GM18867 (cell line): ENCODE data around the gene MECR.
"Not testable (repeated sequence)": the region's sequence is repeated elsewhere in the genome, so short reads cannot be mapped to it uniquely, and the experiment has no call there.

Source experiments
- ATAC-seq: cut with Tn5 transposase; IDR thresholded peaks from one replicate; pipeline ENCODE4 v1.9.1; 2021; ENCODE audit warnings: mild to moderate bottlenecking, moderate library complexity; ENCODE audit not compliant: unreplicated experiment

MECR gene

DNA sequence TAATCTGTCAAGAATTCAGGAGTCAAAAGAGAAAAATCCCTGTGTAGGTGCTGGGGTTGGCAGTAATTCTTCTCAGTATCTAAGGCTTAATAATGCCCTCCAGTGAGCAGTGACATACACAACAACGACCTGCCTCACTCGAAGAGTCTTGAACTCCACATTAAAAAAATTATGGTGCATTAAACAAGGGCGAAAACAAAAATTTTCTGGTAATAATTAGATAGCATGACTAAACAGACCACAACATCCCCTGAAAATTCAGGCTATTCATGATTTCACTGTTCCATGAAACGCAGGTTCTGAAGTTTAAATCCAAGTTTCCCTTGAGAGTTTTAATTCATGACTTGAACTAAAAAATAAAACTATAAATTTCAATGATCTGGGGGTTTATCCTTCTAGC, 54.2 kb downstream of the MECR start:
- ATAC-seq = no peak

DNA sequence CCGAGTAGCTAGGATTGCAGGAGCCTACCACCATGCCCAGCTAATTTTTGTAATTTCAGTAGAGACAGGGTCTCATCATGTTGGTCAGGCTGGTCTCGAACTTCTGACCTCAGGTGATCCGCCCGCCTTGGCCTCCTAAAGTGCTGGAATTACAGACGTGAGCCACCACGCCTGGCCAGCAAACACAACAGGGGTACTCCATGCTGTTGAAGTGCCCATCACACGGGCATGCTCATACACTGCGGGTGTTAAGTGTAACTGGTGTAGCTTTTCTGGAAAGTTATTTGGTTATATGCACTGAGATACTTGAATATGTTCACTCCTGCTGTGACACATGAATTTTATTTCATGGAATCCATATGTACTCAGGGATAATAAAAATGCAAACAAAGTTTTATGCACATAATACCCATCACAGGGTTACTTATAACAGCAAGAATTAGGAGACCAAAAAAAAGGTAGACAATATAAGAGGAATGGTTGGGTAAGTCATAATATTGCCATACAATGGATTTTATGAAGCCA, 58.3 kb downstream of the MECR start:
- no peak for ATAC-seq

DNA sequence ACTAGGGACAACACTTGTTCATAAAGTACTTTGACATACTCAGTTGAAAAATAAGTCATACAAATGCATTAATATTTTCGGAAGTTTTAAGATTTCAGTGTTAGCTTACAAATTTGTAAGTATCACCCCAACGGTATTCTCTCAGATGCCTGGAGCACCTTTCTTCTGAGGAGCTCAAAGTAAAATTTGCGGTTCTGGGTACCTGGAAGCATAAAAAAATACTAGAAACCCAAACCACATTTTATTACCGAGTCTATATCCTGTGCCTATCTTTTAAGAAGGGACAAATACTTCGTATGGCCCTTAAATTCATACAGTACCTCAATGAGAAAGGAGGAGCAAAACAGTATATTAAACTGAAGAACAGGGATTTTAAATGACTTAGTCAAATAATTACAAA, 59.2 kb downstream of the MECR start:
- ATAC-seq = no peak

DNA sequence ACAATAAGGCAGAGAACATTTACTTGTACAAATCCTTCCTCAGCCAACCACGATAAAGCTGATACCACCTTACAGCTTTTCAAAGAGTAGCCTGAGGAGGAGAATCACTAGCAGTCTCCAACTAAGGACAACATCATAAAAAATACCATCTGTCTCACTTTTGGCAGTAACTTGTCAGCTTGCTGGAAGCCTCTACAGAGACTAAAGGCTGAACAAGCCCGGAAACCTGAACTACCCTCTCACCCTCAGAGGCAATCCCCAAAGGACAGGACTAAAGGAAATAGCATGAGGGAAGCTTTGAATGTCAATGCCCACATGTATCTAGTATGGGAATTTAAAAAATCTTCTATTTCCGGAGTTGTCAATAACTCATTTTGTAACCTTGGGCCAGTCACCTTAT, 59.6 kb downstream of the MECR start:
- ATAC-seq = no peak

DNA sequence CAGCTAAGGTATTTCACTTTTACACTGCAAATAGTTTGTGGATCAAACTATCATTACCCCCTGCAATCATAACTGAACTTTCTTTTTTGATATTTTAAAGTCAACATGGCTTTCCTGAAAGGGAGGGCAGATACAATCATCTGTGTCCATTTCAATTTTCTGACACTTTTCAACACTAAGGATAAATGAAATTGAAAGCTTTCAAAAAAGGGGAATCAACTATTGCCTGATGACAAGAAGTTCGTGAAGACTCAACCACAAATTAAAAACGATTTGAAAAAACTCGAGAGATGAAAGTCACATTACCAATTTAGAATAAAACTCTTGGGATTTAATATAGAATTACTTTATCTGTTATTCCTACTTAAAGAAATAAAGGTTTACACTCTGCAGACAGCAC, 60.8 kb downstream of the MECR start:
- no peak for ATAC-seq

DNA sequence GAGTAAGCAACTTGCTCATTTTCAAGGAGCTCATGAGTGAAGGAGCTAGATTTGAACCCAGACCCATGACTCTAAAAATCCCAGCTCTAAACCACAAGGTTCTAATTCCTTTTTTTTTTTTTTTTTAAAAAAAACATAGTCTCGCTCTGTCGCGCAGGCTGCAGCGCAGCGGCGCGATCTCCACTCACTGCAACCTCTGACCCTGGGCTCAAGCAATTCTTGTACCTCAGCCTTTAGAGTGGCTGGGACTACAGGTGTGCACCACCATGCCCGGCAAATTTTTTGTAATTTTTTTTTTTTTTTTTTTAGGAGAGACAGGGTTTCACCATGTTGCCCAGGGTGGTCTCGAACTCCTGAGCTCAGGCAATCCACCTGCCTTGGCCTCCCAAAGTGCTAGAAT, 62.8 kb downstream of the MECR start:
- no peak for ATAC-seq

DNA sequence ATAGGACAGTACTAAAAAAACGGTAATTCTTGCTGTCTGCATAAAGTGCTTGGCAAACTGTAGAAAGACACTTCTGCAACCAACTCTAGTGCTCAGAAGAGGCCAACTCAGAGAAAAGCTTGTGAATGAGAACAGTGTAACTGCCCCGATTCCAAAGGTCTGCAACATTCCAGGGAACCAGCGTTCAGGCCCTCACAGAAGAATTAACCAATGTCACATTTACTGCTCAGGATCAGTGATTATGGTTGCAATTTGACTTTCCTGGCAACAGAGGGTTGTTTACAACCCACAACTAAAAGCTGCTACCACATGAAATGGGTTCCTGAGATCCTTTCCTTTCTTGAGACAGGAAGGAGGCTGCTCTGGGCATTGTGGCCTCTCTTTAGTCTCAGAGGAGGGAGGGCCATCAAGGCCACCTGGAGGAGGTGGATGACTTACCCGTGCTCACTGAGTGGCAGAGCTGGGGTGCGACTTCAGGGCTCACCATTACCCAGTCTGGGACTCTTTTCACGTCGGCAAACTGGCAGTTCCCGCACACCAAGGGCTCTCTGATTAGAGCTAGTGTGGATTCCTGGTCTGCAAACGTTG, 64.3 kb downstream of the MECR start:
- ATAC-seq = no peak

DNA sequence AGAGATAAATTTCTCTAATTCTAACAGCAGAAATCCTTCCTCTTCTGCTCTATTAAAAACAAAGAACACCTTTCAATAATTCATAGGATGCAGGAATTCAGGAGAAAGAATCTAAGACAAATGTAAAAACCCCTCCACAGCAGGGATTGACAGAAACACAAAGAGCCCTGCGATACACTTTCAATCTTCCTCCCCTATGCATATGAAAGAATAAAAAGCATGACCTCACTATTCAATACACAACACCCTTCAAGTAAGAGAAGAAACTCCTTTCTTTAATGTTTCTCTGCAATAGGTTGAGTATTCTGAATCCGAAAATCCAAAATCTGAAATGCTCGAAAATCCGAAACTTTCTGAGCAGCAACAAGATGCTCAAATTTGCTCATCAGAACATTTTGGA, 66.1 kb downstream of the MECR start:
- ATAC-seq = no peak

DNA sequence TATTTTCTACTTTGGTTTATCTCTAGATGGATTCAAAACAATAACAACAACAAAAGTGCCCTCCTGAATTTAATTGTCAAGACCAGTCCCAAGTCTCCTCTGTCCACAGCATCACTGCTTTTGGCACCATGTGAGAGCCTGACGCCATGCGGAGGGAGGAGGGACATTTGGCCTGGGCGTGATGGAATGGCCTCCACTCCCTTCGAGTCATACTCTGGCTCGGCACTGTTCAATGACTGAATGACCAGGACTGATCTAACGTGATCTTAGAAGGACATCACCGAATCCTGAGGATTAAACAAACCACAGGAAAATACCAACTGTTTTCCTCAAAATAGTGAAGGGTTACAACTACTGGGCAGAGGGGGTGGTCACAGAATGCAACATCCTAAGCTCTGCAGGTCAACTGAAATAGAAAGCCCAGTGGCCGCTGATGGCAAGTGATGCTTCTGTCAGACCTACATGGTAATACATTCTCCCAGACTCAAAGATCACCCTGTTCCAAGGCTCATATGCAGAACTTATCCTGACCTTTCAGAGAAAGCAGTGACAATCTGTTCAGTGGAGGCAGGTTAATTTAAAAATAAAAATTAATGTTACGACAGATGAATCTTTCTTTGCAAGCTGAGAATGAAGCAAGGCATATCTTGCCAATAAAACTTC, 68.1 kb downstream of the MECR start:
- ATAC-seq = no peak

DNA sequence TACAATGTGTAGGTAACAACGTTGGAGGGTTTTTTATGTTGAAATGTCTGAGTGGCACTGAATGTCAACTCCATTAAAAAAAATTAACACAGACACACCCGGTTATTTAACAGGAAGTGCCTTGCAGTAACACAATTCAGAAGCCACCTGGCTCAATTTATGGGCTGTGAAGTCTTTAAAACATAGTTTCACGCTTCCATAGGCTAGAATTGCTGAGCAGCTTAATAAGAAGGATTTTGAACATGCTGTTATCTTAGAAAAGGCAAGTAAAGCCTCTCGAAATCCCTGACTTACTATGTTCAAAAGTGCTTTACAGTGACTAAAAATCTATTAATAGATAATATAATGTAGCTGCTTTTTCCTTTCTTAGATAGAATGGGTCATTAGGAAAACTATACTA, 68.7 kb downstream of the MECR start:
- ATAC-seq = no peak

DNA sequence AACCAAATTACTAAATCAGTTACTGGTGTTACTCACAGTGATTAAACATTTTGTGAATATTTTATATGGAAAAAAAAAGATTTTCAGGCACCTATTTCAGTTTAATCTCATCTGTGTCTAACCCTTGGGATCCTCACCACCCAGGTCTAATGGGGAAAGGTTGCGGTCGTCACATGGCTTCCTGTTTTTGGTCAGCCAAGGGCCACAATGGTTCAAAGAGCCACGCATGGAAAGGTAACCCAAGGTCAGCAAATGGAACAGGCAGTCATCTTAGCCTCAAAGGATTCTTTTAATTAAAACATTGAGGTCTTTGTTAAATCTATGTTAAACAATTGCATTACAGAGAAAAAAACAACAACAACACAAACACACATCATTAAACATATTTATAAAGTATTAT, 71.0 kb downstream of the MECR start:
- ATAC-seq = no peak

DNA sequence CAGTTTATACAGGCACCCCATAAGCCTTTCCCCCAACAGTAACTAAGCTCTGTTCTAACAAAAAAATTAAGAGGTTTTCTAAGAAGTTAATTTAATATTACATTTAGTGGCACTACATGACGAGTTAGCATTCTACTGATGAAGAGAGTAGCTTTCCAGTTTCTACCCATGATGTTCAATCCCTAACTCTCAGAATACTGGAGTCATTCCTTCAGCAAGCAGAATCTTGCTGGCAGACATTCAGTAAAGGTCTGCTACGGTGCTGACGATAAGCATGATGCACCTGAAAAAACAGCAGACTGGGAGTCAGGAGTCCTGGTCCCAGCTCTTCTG, 73.5 kb downstream of the MECR start:
- no peak for ATAC-seq

DNA sequence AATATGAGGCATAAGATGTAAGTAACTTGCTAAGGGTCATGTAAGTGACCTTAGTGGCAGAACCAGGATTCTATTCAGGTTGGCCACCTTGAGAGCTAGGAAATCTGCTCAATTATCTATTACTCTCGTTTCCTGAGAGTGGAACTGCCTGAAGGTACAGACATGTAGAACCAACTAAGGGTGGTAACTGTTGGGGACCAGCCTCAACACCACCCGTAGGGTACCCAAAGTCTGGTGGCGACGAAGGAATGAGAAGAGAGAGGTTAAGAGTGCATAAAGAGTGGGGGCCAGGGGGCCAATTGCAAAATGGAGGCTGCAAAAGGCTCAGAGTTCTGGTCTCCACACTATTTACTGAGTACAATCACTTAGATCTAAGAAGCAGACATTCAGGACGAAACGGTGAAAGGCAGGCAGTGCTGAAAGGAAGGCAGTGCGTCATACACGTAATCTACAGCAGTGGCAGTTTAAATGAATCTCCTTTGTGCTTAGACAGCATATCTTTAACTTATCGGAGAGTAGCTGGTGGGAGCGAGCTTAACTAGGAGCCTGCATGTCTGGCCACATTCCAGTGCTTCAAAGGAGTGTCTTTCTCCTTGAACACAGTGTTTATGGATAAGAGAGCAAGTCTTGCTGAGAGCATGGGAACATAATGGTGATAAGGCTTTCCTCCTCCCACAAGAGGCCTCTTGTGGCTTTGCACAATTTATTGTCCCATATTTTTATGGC, 74.0 kb downstream of the MECR start:
- ATAC-seq = no peak

DNA sequence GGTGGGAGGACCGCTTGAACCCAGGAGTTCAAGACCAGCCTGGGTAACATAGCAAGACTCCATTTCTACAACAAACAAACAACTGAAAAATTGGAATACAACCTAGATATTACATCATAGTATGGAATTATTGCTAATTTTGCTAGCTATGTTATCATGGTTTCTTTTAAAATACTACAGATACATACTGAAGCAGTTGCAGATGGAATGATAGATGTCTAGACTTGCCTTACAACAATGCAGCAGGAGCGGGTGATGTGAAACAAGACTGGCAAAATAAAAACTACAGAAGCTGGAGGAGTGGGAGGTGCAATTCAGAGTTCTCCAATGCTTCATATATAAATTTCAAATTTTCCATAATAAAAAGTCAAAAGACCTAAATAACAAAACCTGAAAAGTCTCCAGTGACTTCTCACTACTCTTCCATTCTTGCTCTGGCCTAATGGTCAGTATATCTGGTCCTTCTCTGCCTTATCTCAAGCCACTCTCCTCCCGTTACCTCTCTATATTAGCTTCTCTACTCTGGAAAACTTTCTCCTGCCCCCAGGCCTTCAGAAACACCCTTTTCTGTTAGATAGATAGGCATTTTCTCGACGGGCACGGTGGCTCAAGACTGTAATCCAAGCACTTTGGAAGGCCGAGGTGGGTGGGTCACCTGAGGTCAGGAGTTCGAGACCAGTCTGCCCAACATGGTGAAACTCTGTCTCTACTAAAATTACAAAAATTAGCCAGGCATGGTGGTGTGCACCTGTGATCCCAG, 78.5 kb downstream of the MECR start:
- no peak for ATAC-seq

DNA sequence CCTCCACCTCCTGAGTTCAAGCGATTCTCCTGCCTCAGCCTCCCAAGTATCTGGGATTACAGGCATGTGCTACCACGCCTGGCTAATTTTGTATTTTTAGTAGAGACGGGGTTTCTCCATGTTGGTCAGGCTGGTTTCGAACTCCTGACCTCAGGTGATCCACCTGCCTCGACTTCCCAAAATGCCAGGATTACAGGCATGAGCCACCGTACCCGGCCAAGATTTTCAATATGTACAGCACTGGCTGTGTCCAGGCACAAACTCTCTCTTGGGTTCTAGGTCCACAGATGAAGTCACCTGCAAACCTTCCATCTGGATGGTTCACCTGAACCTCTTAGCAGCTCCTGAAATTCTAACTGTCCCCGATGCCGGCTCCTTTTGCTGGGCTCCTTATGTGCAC, 80.4 kb downstream of the MECR start:
- not testable (repeated sequence) for ATAC-seq

DNA sequence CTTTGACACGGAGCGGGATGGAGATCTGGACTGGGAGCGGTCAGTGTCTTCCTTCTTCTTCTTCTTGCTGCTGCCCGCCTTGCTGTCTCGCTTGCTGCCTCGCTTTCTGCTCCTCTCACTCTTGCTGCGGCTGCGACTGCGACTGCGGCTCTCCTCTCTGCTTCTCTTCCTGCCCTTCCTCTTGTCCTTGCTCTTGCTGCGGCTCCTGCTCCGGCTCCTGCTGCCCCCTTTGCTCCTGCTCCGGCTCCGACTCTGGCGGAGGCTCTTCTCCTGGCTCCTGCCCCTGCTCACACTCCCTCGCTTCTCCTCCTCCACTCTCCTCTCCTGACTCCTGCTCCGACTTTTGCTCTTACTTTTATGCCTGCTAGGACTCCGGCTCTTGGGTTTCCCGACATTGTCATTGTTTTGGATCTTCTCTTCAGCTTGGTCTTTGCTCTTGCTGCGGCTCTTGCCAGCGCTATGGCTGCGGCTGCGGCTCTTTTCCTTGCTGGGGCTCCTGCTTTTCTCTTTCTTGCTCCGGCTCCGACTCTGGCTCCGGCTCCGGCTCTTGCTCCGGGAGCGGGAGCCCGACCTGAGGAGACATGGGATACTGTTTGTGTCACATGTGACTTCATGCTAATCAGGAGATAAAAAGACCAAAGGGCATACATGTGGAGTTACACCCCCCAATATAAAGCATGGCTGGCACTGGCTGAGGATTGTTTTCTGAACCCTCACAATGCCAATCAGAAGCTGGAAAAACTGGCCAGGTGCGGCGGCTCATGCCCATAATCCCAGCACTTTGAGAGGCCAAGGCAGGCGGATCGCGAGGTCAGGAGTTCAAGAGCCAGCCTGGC, 81.9 kb downstream of the MECR start:
- no peak for ATAC-seq

DNA sequence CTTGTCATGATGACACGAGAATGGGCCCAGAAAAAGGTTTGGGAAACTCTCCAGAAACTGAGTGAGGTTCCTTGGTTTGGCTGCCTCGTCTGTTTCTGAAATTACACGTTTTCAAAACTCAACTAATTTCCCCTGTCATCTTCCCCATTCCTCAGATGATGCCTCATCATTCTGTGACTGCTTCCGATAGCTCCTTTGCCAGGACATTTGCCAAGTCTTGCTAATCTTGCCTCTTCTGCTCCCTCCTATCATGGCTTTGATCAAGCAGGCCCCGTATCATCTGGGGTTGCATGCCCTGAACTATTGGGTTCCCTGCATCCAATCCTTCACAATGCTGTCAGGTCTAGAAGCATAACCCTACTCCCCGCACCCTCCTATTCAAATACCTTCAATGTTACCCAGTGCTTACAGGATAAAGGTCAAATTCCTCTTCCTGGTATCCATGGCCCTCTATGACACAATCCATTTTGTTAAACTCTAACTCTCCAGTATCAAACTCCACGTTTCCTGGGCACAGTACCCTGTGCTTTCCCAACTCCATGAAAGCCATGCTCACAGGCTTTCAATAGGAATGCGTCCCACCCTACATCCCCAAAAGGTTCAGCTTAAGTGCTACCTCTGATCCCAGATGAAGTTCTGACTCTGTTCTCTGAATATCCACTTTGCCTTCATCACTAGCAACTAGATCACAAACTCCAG, 84.8 kb downstream of the MECR start:
- ATAC-seq = no peak

DNA sequence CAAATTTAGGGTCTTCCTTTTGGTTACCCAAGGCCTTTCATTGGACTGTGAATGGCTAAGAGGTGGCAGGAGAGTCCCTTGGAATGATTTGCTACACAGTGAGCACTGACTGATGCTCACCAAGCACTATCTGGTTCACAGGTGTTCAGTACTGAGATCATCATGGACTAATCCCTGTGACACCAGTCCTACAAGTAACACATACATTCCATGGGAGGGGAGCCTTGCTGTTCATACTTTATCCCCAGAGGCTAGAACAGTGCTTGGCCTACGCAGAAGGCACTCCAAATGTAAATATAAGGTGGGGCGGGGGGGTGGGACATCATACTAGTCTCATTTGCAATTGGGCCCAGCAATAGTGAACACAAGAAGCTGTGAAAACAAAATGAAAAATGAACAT, 86.6 kb downstream of the MECR start:
- ATAC-seq = no peak

DNA sequence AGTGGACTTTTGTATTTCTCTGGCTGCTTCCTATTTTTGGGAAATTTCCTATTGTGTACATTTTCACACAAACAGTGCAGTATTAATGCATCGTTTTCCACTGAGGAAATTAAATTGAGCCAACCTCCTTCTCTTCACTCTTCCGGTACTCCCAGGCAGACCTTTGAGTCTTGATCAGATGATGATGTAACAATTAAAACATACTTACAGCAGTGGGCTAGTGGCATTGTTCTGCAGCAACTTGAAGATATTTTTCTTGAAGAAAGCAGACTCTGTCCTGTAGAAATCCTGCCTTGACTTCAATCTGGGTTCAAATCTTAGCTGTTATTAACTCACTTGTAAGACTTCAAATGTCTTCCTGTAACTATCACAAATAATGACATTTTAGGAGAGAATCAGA, 88.0 kb downstream of the MECR start:
- ATAC-seq = no peak
